ENCODE data around the gene RASSF1.

Gene RASSF1

DNA sequence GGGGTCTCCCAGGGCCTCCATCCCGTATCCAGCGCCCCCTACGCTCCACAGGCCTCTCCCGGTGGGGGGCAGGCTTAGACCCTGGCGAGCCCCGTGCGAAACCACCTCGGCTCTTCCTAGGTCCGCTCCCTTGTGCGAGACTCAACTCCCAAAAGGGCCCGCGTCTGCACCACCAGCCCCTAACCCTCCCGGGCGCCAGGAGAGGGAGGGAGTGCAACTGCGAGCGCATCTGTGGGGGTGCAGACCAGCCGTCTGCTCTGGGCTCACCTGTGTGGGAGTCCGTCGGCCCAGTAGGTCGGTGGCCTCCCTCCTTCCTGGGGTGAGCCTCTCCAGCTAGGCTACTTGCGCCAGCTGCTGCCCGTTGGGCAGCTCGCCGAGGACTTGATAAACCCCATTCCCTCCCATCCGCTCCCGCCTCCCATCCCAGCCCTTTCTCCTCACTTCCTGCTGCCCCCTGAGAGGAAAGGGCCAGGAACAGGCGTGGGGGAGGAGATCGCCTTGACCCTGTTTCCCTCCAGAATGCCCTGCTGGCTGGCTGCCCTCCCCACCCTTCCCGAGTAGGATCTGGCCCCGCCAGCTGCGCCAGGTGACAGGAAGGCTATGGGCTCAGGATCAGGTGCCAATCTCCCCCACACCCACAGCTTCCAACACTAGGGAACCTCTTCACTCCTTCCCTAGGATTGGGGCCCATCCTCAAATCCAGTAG is 18.1 kb downstream of the RASSF1 start, which contains the start of gene HYAL2:
HYAL2 (minus strand) TSS at position 360 of the 706 bp plus-strand sequence. CDS start 2,256 bp downstream, outside the sequence.
- H3K9me2 ChIP-seq (ENCODE audit: low read depth, low read length) = no peaks in the 10 kb centered on the region
- peaks cover 5% of the 10 kb centered on the region; the same call in 1 of the 2 replicates for H3K79me2 ChIP-seq (ENCODE audit: insufficient read depth, low read length)
- TF ChIP-seq, protein P1, sequence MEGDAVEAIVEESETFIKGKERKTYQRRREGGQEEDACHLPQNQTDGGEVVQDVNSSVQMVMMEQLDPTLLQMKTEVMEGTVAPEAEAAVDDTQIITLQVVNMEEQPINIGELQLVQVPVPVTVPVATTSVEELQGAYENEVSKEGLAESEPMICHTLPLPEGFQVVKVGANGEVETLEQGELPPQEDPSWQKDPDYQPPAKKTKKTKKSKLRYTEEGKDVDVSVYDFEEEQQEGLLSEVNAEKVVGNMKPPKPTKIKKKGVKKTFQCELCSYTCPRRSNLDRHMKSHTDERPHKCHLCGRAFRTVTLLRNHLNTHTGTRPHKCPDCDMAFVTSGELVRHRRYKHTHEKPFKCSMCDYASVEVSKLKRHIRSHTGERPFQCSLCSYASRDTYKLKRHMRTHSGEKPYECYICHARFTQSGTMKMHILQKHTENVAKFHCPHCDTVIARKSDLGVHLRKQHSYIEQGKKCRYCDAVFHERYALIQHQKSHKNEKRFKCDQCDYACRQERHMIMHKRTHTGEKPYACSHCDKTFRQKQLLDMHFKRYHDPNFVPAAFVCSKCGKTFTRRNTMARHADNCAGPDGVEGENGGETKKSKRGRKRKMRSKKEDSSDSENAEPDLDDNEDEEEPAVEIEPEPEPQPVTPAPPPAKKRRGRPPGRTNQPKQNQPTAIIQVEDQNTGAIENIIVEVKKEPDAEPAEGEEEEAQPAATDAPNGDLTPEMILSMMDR (IDR thresholded peaks at IDR 0.05; ENCODE audit: low read length) = no peak
- TF ChIP-seq EZH2 (IDR thresholded peaks at IDR 0.05; ENCODE audit: borderline replicate concordance, low read length) = no peak
- H3K4me3 ChIP-seq (ENCODE audit: low read depth, low read length, poor library complexity, severe bottlenecking) = peak within 1 kb of the TSS; percentile 84
- peak within 1 kb of the TSS; percentile 90 for H3K4me2 ChIP-seq (ENCODE audit: low read length)
- peaks cover 48% of the 10 kb centered on the region for H3K4me1 ChIP-seq (ENCODE audit: insufficient read depth, low read length, severe bottlenecking)
- peak within 1 kb of the TSS; percentile 64 for H3K27ac ChIP-seq (ENCODE audit: low read depth, low read length, poor library complexity, severe bottlenecking)
- H3K27me3 ChIP-seq (ENCODE audit: insufficient read depth, low read length) = no peaks in the 10 kb centered on the region
- no peak within 1 kb of the TSS for H2AFZ ChIP-seq (ENCODE audit: low read length)
- no peaks in the 10 kb centered on the region for H3K9me3 ChIP-seq (ENCODE audit: low read length)
- no peaks in the 10 kb centered on the region for H4K20me1 ChIP-seq (ENCODE audit: insufficient read depth, low read length)
- H3F3A ChIP-seq (ENCODE audit: insufficient read depth, low read length) = no peaks in the 10 kb centered on the region
- H3K36me3 ChIP-seq (ENCODE audit: insufficient read depth, low read length) = peaks cover 10% of the 10 kb centered on the region; the same call in 1 of the 2 replicates
- peak within 1 kb of the TSS; percentile 76 for H3K9ac ChIP-seq (ENCODE audit: low read length)

- Histone ChIP-seq H3K27me3 (ENCODE audit: insufficient read depth, low read length) (no peaks in the 10 kb centered on the region), H3K36me3 (ENCODE audit: insufficient read depth, low read length) (peaks cover 10% of the 10 kb centered on the region; the same call in 1 of the 2 replicates), H3K4me3 (ENCODE audit: low read depth, low read length, poor library complexity, severe bottlenecking) (peak overlapping the region; percentile 84), H3K4me2 (ENCODE audit: low read length) (peak overlapping the region; percentile 90), H4K20me1 (ENCODE audit: insufficient read depth, low read length) (no peaks in the 10 kb centered on the region), H3K79me2 (ENCODE audit: insufficient read depth, low read length) (no peaks in the 10 kb centered on the region), H3K9me2 (ENCODE audit: low read depth, low read length) (no peaks in the 10 kb centered on the region), H3K27ac (ENCODE audit: low read depth, low read length, poor library complexity, severe bottlenecking) (peak overlapping the region; percentile 3), H3K4me1 (ENCODE audit: insufficient read depth, low read length, severe bottlenecking) (peaks cover 48% of the 10 kb centered on the region), H3F3A (ENCODE audit: insufficient read depth, low read length) (no peaks in the 10 kb centered on the region), H2AFZ (ENCODE audit: low read length) (no peak overlapping the region), H3K9me3 (ENCODE audit: low read length) (no peaks in the 10 kb centered on the region), H3K9ac (ENCODE audit: low read length) (peak overlapping the region; percentile 48; the same call in 1 of the 2 replicates)
- TF ChIP-seq EZH2 (IDR thresholded peaks at IDR 0.05; ENCODE audit: borderline replicate concordance, low read length) = no peak
- TF ChIP-seq, protein P1 (IDR thresholded peaks at IDR 0.05; ENCODE audit: low read length) = no peak
Observed at GRCh38 chr3:50322115-50322385, 18.6 kb downstream of the RASSF1 start.

GRCh38 chr3:50321336-50322114 is 19.1 kb downstream of the RASSF1 start:
- TF ChIP-seq, protein P1 (IDR thresholded peaks at IDR 0.05; ENCODE audit: low read length) = peak; percentile 68
- TF ChIP-seq EZH2 (IDR thresholded peaks at IDR 0.05; ENCODE audit: borderline replicate concordance, low read length) = no peak
- Histone ChIP-seq H3F3A (ENCODE audit: insufficient read depth, low read length) (no peaks in the 10 kb centered on the region), H3K9ac (ENCODE audit: low read length) (peak overlapping the region; percentile 76), H3K79me2 (ENCODE audit: insufficient read depth, low read length) (no peaks in the 10 kb centered on the region), H3K27ac (ENCODE audit: low read depth, low read length, poor library complexity, severe bottlenecking) (peak overlapping the region; percentile 64), H3K9me3 (ENCODE audit: low read length) (no peaks in the 10 kb centered on the region), H2AFZ (ENCODE audit: low read length) (no peak overlapping the region; the same call in 1 of the 2 replicates), H3K36me3 (ENCODE audit: insufficient read depth, low read length) (peaks cover 10% of the 10 kb centered on the region; the same call in 1 of the 2 replicates), H4K20me1 (ENCODE audit: insufficient read depth, low read length) (no peaks in the 10 kb centered on the region), H3K4me1 (ENCODE audit: insufficient read depth, low read length, severe bottlenecking) (peaks cover 49% of the 10 kb centered on the region), H3K9me2 (ENCODE audit: low read depth, low read length) (no peaks in the 10 kb centered on the region), H3K27me3 (ENCODE audit: insufficient read depth, low read length) (no peaks in the 10 kb centered on the region), H3K4me3 (ENCODE audit: low read depth, low read length, poor library complexity, severe bottlenecking) (peak overlapping the region; percentile 84), H3K4me2 (ENCODE audit: low read length) (peak overlapping the region; percentile 90)

Data from OCI-LY1 (cell line).